K562 (cell line): ENCODE data around the gene SAP130. TPM values are rescaled to one million over a fixed set of nuclear protein-coding genes. Genes with fewer than 3 reads are reported as not detected.

Source experiments
- ATAC-seq: fragments of 200-7000 bp; cut with Tn5 transposase; 3 replicates; pipeline ENCODE4 v1.9.1; 2020; ENCODE audit warnings: moderate library complexity
- BruUV-seq: library from RNA; stranded (reverse); fragments of 400-500 nt; replicated peaks from 2 replicates; lab custom pipeline; 2021; lab: Mats Ljungman, UMichigan
- CTCF ChIA-PET: fragments of 300-600 bp; formaldehyde crosslinking; extraction: SDS; loops from one replicate; lab custom pipeline; 2021; ENCODE audit warnings: low intra/inter-chr PET ratio; lab: Yijun Ruan, JAX
- POLR2A ChIA-PET: fragments of 300-600, 350-650 bp; sonication (Branson Sonifier 250); formaldehyde crosslinking; extraction: SDS; loops from one replicate; lab custom pipeline; 2021; ENCODE audit warnings: antibody characterized with exemption, inconsistent platforms; lab: Yijun Ruan, JAX
- DNase-seq, 4 experiments: peaks; one replicate each; pipeline versions ENCODE4 v3.0.0 to v3.0.0-alpha.2; 2011 to 2018; ENCODE audit warnings: low spot score in 3 of 4, mixed read lengths in 3 of 4; ENCODE audit errors: extremely low read depth in 1 of 4
- FAIRE-seq: peaks from 2 replicates; lab custom pipeline; 2011; peaks lifted over from hg19 to GRCh38; lab: Jason Lieb, UNC
- H2AFZ ChIP-seq: 2 replicates; pipeline ENCODE4 v1.6.0; 2011; ENCODE audit warnings: low read depth, low read length, control low read depth, inconsistent platforms
- H3K27ac ChIP-seq: fragments of 200-600 bp; 3 replicates; pipeline ENCODE4 v1.8.0; 2011; ENCODE audit warnings: low read depth, mild to moderate bottlenecking, control low read depth, inconsistent platforms, low read length, moderate library complexity, mixed read lengths; ENCODE audit errors: extremely low read depth
- H3K27me3 ChIP-seq, 2 experiments: fragments of 300-600 bp in 1 of 2; 2 replicates in 1 of 2; 3 replicates in 1 of 2; pipeline versions ENCODE4 v1.6.0 to v1.8.0; 2011; ENCODE audit warnings: inconsistent platforms in 2 of 2, low read length in 2 of 2, mild to moderate bottlenecking in 1 of 2, mixed read lengths in 1 of 2, moderate library complexity in 1 of 2; ENCODE audit not compliant: control insufficient read depth in 2 of 2, insufficient read depth in 2 of 2
- H3K36me3 ChIP-seq: fragments of 300-600 bp; 3 replicates; pipeline ENCODE4 v1.8.0; 2011; ENCODE audit warnings: mild to moderate bottlenecking, low read length, inconsistent platforms; ENCODE audit not compliant: control insufficient read depth, insufficient read depth
- H3K4me1 ChIP-seq, 2 experiments: fragments of 200-600 bp in 1 of 2; replicated peaks in 1 of 2; 2 replicates in 1 of 2; 3 replicates in 1 of 2; pipeline versions ENCODE4 v1.5.1 to v1.8.0; 2011; ENCODE audit warnings: inconsistent platforms in 2 of 2, low read length in 2 of 2, mild to moderate bottlenecking in 1 of 2, mixed read lengths in 1 of 2, moderate library complexity in 1 of 2; ENCODE audit not compliant: control insufficient read depth in 2 of 2, insufficient read depth in 2 of 2
- H3K4me2 ChIP-seq: 2 replicates; pipeline ENCODE4 v1.6.1; 2011; ENCODE audit warnings: low read length, control low read depth, inconsistent platforms, mixed read lengths; ENCODE audit not compliant: insufficient read depth
- H3K4me3 ChIP-seq: fragments of 200-600 bp; sonication (generic), shearing (Covaris generic); 2 replicates; pipeline ENCODE4 v1.5.1; 2016; ENCODE audit warnings: control low read depth, inconsistent platforms
- H3K79me2 ChIP-seq: fragments of 200-600 bp; 3 replicates; pipeline ENCODE4 v1.8.0; 2011; ENCODE audit warnings: low read length, inconsistent platforms; ENCODE audit not compliant: control insufficient read depth, insufficient read depth
- H3K9ac ChIP-seq, 2 experiments: 2 replicates each; pipeline versions ENCODE4 v1.6.0 to v1.6.1; 2011; ENCODE audit warnings: low read depth in 2 of 2, low read length in 2 of 2, control low read depth in 1 of 2, inconsistent platforms in 1 of 2, mild to moderate bottlenecking in 1 of 2, mixed read lengths in 1 of 2; ENCODE audit not compliant: insufficient read depth in 1 of 2
- H3K9me1 ChIP-seq: one replicate; pipeline ENCODE4 v1.6.0; 2011; ENCODE audit warnings: inconsistent platforms, mild to moderate bottlenecking, low read length, moderate library complexity; ENCODE audit not compliant: control insufficient read depth, insufficient read depth
- H3K9me3 ChIP-seq: replicated peaks from 2 replicates; pipeline ENCODE4 v1.5.1; 2011; ENCODE audit warnings: low read depth, low read length, inconsistent platforms; ENCODE audit not compliant: control insufficient read depth, insufficient read depth
- H4K20me1 ChIP-seq: replicated peaks from 2 replicates; pipeline ENCODE4 v1.6.1; 2011; ENCODE audit warnings: low read length, inconsistent platforms, mixed read lengths; ENCODE audit not compliant: control insufficient read depth, insufficient read depth
- BRD4 ChIP-seq: fragments of 200-600 bp; sonication (generic); IDR thresholded peaks from 2 replicates; pipeline ENCODE4 v1.6.1; 2017; ENCODE audit warnings: inconsistent platforms
- FOSL1 ChIP-seq: fragments of 200-800 bp; sonication (Bioruptor generic); conservative IDR thresholded peaks from 2 replicates; pipeline ENCODE4 v1.6.1; 2016; ENCODE audit warnings: missing genetic modification characterization, missing compliant biosample characterization
- SMAD2 ChIP-seq: fragments of 150-350 bp; IDR thresholded peaks from 2 replicates; pipeline ENCODE4 v1.6.1; 2014; ENCODE audit warnings: low read depth, mild to moderate bottlenecking, low read length
- TCF3 ChIP-seq: sonication (generic); formaldehyde crosslinking; IDR thresholded peaks from 2 replicates; pipeline ENCODE4 v1.4.0; 2020; ENCODE audit warnings: mild to moderate bottlenecking, missing genetic modification reagents
- ZNF584 ChIP-seq: fragments of 200-800 bp; sonication (Bioruptor generic); IDR thresholded peaks from 2 replicates; pipeline ENCODE4 v1.6.1; 2016; ENCODE audit warnings: low read depth, mild to moderate bottlenecking, missing genetic modification characterization, missing compliant biosample characterization
- WGBS: fragments of 100-300 bp; shearing (Covaris generic); methylation state at CpG from one replicate; pipeline ENCODE4 v1.1.6; 2016; ENCODE audit warnings: low coverage, mixed read lengths; ENCODE audit not compliant: insufficient coverage; ENCODE audit errors: missing lambda C conversion rate; 5-methylcytosine and 5-hydroxymethylcytosine counted together
- in situ Hi-C: fragments of 300-500 bp; cut with MboI; formaldehyde crosslinking; loops from 4 replicates; pipeline ENCODE4 v1.15.0; 2018; ENCODE audit warnings: inconsistent platforms, mixed read lengths
- intact Hi-C: fragments of 100-400 bp; cut with micrococcal nuclease; formaldehyde crosslinking; loops from 2 replicates; pipeline ENCODE4 v1.14.2; 2022
- polyA plus RNA-seq, 8 experiments: library from polyadenylated mRNA; depleted of rRNA in 4 of 8; stranded (reverse) in 5 of 8; unstranded in 3 of 8; fragments of >200 nt; fragmentation: Nextera tagmentation in 2 of 8; fragmentation: Illumina TruSeq in 1 of 8; extraction: Ambion mirVana in 2 of 8; extraction: Trizol in 1 of 8; gene quantifications; 2 replicates each; pipeline versions ENCODE4 v1.2.1 to v1.2.3, GENCODE V29; 2011 to 2014; ENCODE audit warnings: inconsistent platforms in 1 of 8, missing spikeins in 1 of 8
- total RNA-seq, 7 experiments: library from RNA; depleted of rRNA in 6 of 7; stranded (reverse); fragments of >200 nt in 6 of 7; fragmentation: Illumina TruSeq in 2 of 7; extraction: Trizol in 2 of 7; gene quantifications; 2 replicates each; pipeline versions ENCODE4 v1.2.1 to v1.2.3, GENCODE V29; 2011 to 2021; ENCODE audit warnings: low replicate concordance in 1 of 7

SAP130 gene
- total and polyA plus RNA-seq, 9 of the 15 experiments (the other 6 are each of a cell fraction or from before 2014, with no cell fraction given): 4.5 to 33.4 (median 7.4) TPM

DNA sequence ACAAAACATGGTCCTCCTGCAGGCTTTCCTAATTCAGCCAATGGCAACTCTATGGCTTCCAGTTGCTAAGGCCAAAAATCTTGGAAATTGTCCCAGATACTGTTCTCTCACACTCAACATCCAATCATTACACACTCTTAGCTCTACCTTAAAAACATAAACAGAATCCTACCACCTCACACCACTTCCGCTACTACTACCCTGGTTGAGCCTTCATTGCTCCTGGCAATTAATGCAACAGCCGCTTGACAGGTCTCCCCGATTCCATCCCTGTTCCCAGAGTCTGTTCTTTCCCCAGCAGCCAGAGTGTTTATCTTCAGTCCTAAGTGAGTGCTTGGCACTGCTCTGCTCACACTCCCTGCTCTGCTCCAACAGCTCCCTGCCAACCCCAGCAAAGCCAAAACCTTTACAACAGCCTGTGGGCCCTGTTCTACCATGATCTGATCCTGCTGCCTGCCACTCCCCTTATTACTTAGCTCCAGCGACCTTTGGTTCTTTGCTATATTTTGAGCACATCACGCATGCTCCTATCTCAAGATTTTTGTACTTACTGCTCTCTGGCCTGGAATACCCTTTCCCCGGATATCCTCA, 74.6 kb downstream of the SAP130 start:
- no TSS peak for BruUV-seq
- Histone ChIP-seq H3K79me2 (no peaks in the 10 kb centered on the region), H3K9ac (no peak overlapping the region; a peak in 1 of 4 replicates), H3K27ac (no peak overlapping the region), H3K4me3 (no peak overlapping the region), H3K4me1 (no peaks in the 10 kb centered on the region), H3K9me3 (no peaks in the 10 kb centered on the region), H3K27me3 (no peaks in the 10 kb centered on the region), H2AFZ (no peak overlapping the region), H3K4me2 (no peak overlapping the region), H3K36me3 (peaks cover 73% of the 10 kb centered on the region), H3K9me1 (no peaks in the 10 kb centered on the region), H4K20me1 (no peaks in the 10 kb centered on the region)
- intact Hi-C loops: no loop called here
- ChIA-PET POLR2A (no interaction called here), CTCF (no interaction called here)
- FAIRE-seq: no peak
- DNase-seq: no peak
- ATAC-seq: peak; percentile 28; the same call in 1 of the 3 replicates
- in situ Hi-C loops: no loop called here
- TF ChIP-seq ZNF584 (CRISPR knock-in tag) (peak; percentile 33; the same call in 1 of the 2 replicates), BRD4 (no peak)
- 79% methylated on average over 6 of the region's 6 CpGs for WGBS

DNA sequence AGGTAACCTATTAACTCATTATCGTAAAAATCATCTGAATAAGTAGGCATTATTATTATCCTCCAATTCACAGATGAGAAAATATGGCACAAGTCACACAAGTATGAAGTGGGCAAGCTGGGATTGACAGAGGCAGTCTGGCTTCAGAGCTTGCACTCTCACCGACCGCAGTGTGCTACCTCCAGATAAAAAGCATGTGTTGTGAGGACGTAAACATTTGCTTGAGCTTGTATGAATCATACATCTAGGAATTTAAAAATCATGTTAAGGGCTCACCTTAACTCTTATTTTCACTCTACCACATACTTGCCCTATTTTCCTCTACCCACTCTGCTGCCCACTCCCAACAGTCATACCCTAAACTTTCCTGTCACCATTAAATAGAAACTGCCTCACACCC, 76.8 kb downstream of the SAP130 start:
- TF ChIP-seq FOSL1 (peak; percentile 61), SMAD2 (no peak), TCF3 (peak; percentile 35; the same call in 1 of the 2 replicates)
- no peak for ATAC-seq
- H3K9ac ChIP-seq: no peak overlapping the region
- ChIA-PET POLR2A (interaction anchor here (1.1 kb wide), 1 partner anchor 10 kb away, joined by 3 read pairs; no protein-coding TSS in a partner anchor), CTCF (no interaction called here)
- H3K9me1 ChIP-seq: no peaks in the 10 kb centered on the region
- intact Hi-C loops (no loop called here), in situ Hi-C loops (no loop called here)
- DNase-seq: no peak
- H3K9me3 ChIP-seq: no peaks in the 10 kb centered on the region
- no peaks in the 10 kb centered on the region for H3K4me1 ChIP-seq
- no peak for FAIRE-seq
- H3K27me3 ChIP-seq: no peaks in the 10 kb centered on the region
- no peak overlapping the region for H3K27ac ChIP-seq
- H4K20me1 ChIP-seq: no peaks in the 10 kb centered on the region
- no TSS peak for BruUV-seq
- no peak overlapping the region for H2AFZ ChIP-seq
- H3K36me3 ChIP-seq: peaks cover 78% of the 10 kb centered on the region
- no peak overlapping the region for H3K4me3 ChIP-seq
- no peak overlapping the region for H3K4me2 ChIP-seq
- H3K79me2 ChIP-seq: no peaks in the 10 kb centered on the region
- WGBS: 73% methylated on average over 4 of the region's 4 CpGs
